DND-41 (cell line): Measurements from ENCODE around the gene MTURN.

ENCODE experiments used
- ATAC-seq: fragments of 200-7000 bp; cut with Tn5 transposase; 3 replicates; pipeline ENCODE4 v1.9.1; 2021; ENCODE audit warnings: low read depth; ENCODE audit not compliant: insufficient read depth
- DNase-seq: peaks from one replicate; pipeline ENCODE4 v3.0.0-alpha.2; 2020
- H2AFZ ChIP-seq: 2 replicates; pipeline ENCODE4 v1.6.0; 2012; ENCODE audit warnings: low read depth, low read length
- H3K27ac ChIP-seq: 2 replicates; pipeline ENCODE4 v1.5.1; 2012; ENCODE audit warnings: low read length, inconsistent platforms
- H3K27me3 ChIP-seq: fragments of 200-600 bp; sonication (generic); 2 replicates; pipeline ENCODE4 v1.6.0; 2012; ENCODE audit warnings: low read length, mild to moderate bottlenecking, inconsistent platforms; ENCODE audit not compliant: insufficient read depth, poor library complexity
- H3K36me3 ChIP-seq: 2 replicates; pipeline ENCODE4 v1.5.1; 2012; ENCODE audit warnings: low read length, inconsistent platforms; ENCODE audit not compliant: insufficient read depth
- H3K4me1 ChIP-seq: 2 replicates; pipeline ENCODE4 v1.5.1; 2012; ENCODE audit warnings: mild to moderate bottlenecking, low read length; ENCODE audit not compliant: insufficient read depth
- H3K4me2 ChIP-seq: 2 replicates; pipeline ENCODE4 v1.6.0; 2012; ENCODE audit warnings: mild to moderate bottlenecking, moderate library complexity, low read length, inconsistent platforms; ENCODE audit not compliant: insufficient read depth
- H3K4me3 ChIP-seq, 2 experiments: fragments of 200-600 bp in 1 of 2; shearing (Covaris generic) in 1 of 2; 2 replicates each; pipeline ENCODE4 v1.5.1; 2012 to 2016; ENCODE audit warnings: inconsistent platforms in 2 of 2, low read length in 2 of 2, mild to moderate bottlenecking in 2 of 2, low read depth in 1 of 2, moderate library complexity in 1 of 2
- H3K79me2 ChIP-seq: 2 replicates; pipeline ENCODE4 v1.6.0; 2012; ENCODE audit warnings: low read length, inconsistent platforms; ENCODE audit not compliant: insufficient read depth
- H3K9ac ChIP-seq: 2 replicates; pipeline ENCODE4 v1.6.0; 2012; ENCODE audit warnings: low read depth, mild to moderate bottlenecking, inconsistent platforms, low read length, moderate library complexity
- H3K9me3 ChIP-seq: 2 replicates; pipeline ENCODE4 v1.5.1; 2012; ENCODE audit warnings: low read length, moderate library complexity, mild to moderate bottlenecking, inconsistent platforms; ENCODE audit not compliant: insufficient read depth, severe bottlenecking
- H4K20me1 ChIP-seq: 2 replicates; pipeline ENCODE4 v1.6.0; 2012; ENCODE audit warnings: low read length; ENCODE audit not compliant: insufficient read depth
- CTCF ChIP-seq: IDR thresholded peaks from 2 replicates; pipeline ENCODE4 v1.5.1; 2012; ENCODE audit warnings: borderline replicate concordance, low read length, moderate library complexity, mild to moderate bottlenecking; ENCODE audit not compliant: poor library complexity, severe bottlenecking; ENCODE audit errors: extremely low read depth
- EZH2 ChIP-seq: IDR thresholded peaks from 3 replicates; pipeline ENCODE4 v1.6.1; 2012; ENCODE audit warnings: borderline replicate concordance, low read depth, mild to moderate bottlenecking, moderate library complexity, low read length, inconsistent platforms; ENCODE audit not compliant: severe bottlenecking

Gene MTURN

GRCh38 chr7:30119890-30120577 lies 14.8 kb upstream of the MTURN start:
- Histone ChIP-seq H3K4me1 (no peaks in the 10 kb centered on the region), H3K4me2 (no peak overlapping the region), H2AFZ (no peak overlapping the region), H3K9ac (no peak overlapping the region), H4K20me1 (no peaks in the 10 kb centered on the region), H3K36me3 (no peaks in the 10 kb centered on the region), H3K4me3 (no peak overlapping the region), H3K27ac (no peak overlapping the region), H3K9me3 (peaks cover 4% of the 10 kb centered on the region), H3K79me2 (no peaks in the 10 kb centered on the region), H3K27me3 (no peaks in the 10 kb centered on the region)
- TF ChIP-seq EZH2 (no peak), CTCF (no peak)
- DNase-seq (no peak), ATAC-seq (no peak)

DNA sequence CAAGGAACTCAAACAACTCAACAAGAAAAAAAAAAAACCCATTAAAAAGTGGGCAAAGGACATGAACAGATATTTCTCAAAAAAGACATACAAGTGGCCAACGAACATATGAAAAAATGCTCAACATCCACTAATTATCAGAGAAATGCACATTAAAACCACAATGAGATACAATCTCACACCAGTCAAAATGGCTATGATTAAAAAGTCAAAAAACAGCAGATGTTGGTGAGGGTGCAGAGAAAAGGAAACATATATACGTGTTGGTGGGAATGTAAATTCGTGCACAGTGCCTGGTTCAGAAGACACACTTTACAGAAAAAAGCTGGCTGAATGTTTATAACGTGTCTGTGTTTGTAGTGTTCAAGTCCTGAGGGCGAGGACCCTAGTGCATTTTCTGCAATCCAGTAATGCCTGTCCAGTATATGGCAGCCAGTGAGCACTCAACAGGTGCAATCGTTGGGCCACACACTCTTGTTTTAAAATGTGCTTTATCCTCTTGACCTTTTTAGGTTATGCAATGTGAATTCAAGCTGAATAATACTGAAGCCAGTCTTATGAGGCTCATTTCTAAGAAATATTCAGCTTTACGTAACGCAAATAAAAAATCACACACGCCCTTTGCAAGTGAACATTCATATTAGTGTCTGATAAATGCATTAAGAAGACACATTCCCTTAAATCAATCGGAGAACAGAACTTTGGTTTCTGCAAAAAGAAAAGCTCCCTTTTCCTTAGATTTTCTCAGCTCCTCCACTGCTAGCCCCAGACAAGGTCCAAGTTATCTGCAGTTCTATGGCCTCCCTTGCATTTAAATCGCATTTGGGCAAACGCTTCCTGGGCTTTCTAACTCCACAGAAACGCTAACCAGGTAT lies 813 bp upstream of the MTURN start:
- TF ChIP-seq CTCF (no peak), EZH2 (no peak)
- Histone ChIP-seq H3K36me3 (no peaks in the 10 kb centered on the region), H3K9ac (peak overlapping the region; percentile 68), H4K20me1 (no peaks in the 10 kb centered on the region), H3K9me3 (no peaks in the 10 kb centered on the region), H3K4me2 (peak overlapping the region; percentile 90), H3K27ac (peak overlapping the region; percentile 3; the same call in 1 of the 2 replicates), H3K4me1 (peaks cover 18% of the 10 kb centered on the region), H3K4me3 (peak overlapping the region; percentile 42 to 78; a peak in 3 of 4 replicates), H3K79me2 (no peaks in the 10 kb centered on the region), H2AFZ (peak overlapping the region; percentile 91), H3K27me3 (no peaks in the 10 kb centered on the region)
- DNase-seq, result no peak
- ATAC-seq, result no peak

DNA sequence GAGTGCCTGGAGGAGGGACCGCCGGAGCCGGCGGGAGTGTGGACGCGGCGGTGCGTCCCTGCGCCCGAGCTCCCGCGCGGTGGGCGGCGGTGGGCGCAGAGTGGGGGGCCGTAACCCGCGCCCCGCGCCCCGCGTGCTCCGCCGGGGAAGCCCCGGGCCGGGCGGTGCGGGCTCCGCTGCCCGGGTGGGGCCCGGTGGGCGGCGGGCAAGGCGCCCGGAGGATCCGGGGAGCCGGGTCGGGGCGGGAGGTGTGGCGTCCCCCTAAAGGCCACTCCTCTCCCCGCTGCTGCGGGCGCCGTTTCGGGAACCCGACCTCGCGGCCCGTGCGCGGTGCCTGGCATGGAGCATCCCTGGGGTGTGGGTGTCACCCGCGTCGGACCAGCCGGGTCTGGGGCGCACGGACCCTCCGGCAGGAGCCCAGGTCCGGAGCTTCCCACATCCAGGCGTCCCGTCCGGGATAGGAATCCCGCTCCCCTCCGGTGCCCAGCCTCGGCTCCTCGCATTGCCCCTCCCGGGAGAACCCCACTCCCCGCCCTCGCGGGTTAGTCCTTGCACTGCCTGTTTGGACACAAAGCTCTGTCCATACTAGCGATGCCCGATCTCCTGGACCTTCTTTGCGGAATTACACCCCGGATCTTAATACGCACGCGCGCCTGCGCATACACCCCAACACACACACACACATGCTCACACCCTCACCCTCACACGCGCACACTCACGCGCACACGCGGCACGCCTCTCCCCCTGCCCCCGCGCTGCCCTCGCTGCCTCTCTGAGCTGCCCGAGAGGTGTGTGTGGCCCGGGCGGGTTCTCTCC lies 723 bp downstream of the MTURN start:
- H3K9ac ChIP-seq, result peak overlapping the region; percentile 68
- no peaks in the 10 kb centered on the region for H3K9me3 ChIP-seq
- peak overlapping the region; percentile 91 for H2AFZ ChIP-seq
- H3K4me1 ChIP-seq, result peaks cover 18% of the 10 kb centered on the region
- H3K27ac ChIP-seq, result peak overlapping the region; percentile 50; the same call in 1 of the 2 replicates
- H3K27me3 ChIP-seq, result no peaks in the 10 kb centered on the region
- H3K4me3 ChIP-seq, result peak overlapping the region; percentile 47 to 78; a peak in 3 of 4 replicates
- DNase-seq (no peak), ATAC-seq (no peak)
- H3K4me2 ChIP-seq, result peak overlapping the region; percentile 90
- no peaks in the 10 kb centered on the region for H3K79me2 ChIP-seq
- TF ChIP-seq CTCF (no peak), EZH2 (no peak)
- no peaks in the 10 kb centered on the region for H4K20me1 ChIP-seq
- H3K36me3 ChIP-seq, result no peaks in the 10 kb centered on the region
